ENCODE measurements around the gene PIP5KL1.

Gene PIP5KL1

GRCh38 chr9:127917603-127918002 is 13.0 kb downstream of the PIP5KL1 start:
- in situ Hi-C loops (cut with HindIII; ENCODE audit: low sequenced_read_pairs), result no loop called here

- in situ Hi-C loops (cut with HindIII; ENCODE audit: low sequenced_read_pairs), result no loop called here
These were observed 13.6 kb downstream of the PIP5KL1 start, which contains the start of gene ST6GALNAC4 for GRCh38 chr9:127916720-127917581. ST6GALNAC4 (minus strand) TSS chr9:127917041; CDS start chr9:127916419, 622 bp downstream.

GRCh38 chr9:127915801-127916719 is 14.5 kb downstream of the PIP5KL1 start:
- in situ Hi-C loops (cut with HindIII; ENCODE audit: low sequenced_read_pairs), result no loop called here

GRCh38 chr9:127915325-127915752 is 15.2 kb downstream of the PIP5KL1 start:
- in situ Hi-C loops (cut with HindIII; ENCODE audit: low sequenced_read_pairs), result no loop called here

GRCh38 chr9:127913682-127914081 is 16.9 kb downstream of the PIP5KL1 start:
- in situ Hi-C loops (cut with HindIII; ENCODE audit: low sequenced_read_pairs), result no loop called here

- in situ Hi-C loops (cut with HindIII; ENCODE audit: low sequenced_read_pairs), result no loop called here
These were observed 17.7 kb downstream of the PIP5KL1 start for GRCh38 chr9:127912882-127913281.

- in situ Hi-C loops (cut with HindIII; ENCODE audit: low sequenced_read_pairs), result no loop called here
These were observed 18.3 kb downstream of the PIP5KL1 start for GRCh38 chr9:127912296-127912695.

- in situ Hi-C loops (cut with HindIII; ENCODE audit: low sequenced_read_pairs), result no loop called here
These were observed 19.9 kb downstream of the PIP5KL1 start for GRCh38 chr9:127910613-127911205.

- in situ Hi-C loops (cut with HindIII; ENCODE audit: low sequenced_read_pairs), result no loop called here
These were observed 20.7 kb downstream of the PIP5KL1 start for GRCh38 chr9:127909839-127910273.

- in situ Hi-C loops (cut with HindIII; ENCODE audit: low sequenced_read_pairs), result no loop called here
These were observed 22.0 kb downstream of the PIP5KL1 start for GRCh38 chr9:127908660-127908926.

- in situ Hi-C loops (cut with HindIII; ENCODE audit: low sequenced_read_pairs), result no loop called here
These were observed 22.5 kb downstream of the PIP5KL1 start for GRCh38 chr9:127907867-127908659.

GRCh38 chr9:127905788-127906191 is 24.8 kb downstream of the PIP5KL1 start:
- in situ Hi-C loops (cut with HindIII; ENCODE audit: low sequenced_read_pairs), result no loop called here

GRCh38 chr9:127905004-127905728 is 25.4 kb downstream of the PIP5KL1 start:
- in situ Hi-C loops (cut with HindIII; ENCODE audit: low sequenced_read_pairs), result no loop called here

GRCh38 chr9:127904561-127905003 is 26.0 kb downstream of the PIP5KL1 start:
- in situ Hi-C loops (cut with HindIII; ENCODE audit: low sequenced_read_pairs), result no loop called here

- in situ Hi-C loops (cut with HindIII; ENCODE audit: low sequenced_read_pairs), result no loop called here
These were observed 26.8 kb downstream of the PIP5KL1 start for GRCh38 chr9:127903557-127904475.

GRCh38 chr9:127899128-127899943 is 31.2 kb downstream of the PIP5KL1 start, which contains the start of gene ST6GALNAC6:
ST6GALNAC6 (minus strand) TSS chr9:127899603; CDS start chr9:127897981, 1,622 bp downstream.
- in situ Hi-C loops (cut with HindIII; ENCODE audit: low sequenced_read_pairs), result no loop called here

GRCh38 chr9:127898433-127899127 is 32.0 kb downstream of the PIP5KL1 start:
- in situ Hi-C loops (cut with HindIII; ENCODE audit: low sequenced_read_pairs), result no loop called here
